T-helper 1 cell treated with Interleukin-12 subunit alpha and Interleukin-12 subunit beta and Interleukin-4 antibody, amounts not matched to agents 30 μg/mL and 1 μg/mL, for 36 hours (primary cell): ENCODE results near the gene GPR107.

Source experiments
- H3K27ac Mint-ChIP-seq: one replicate; pipeline ENCODE4 v1.8.0; 2021; ENCODE audit warnings: mild to moderate bottlenecking, mixed read lengths
- H3K27me3 Mint-ChIP-seq: one replicate; pipeline ENCODE4 v1.8.0; 2021; ENCODE audit warnings: low read depth, mixed read lengths
- H3K36me3 Mint-ChIP-seq: one replicate; pipeline ENCODE4 v1.8.0; 2021; ENCODE audit warnings: low read depth, mixed read lengths
- H3K4me1 Mint-ChIP-seq: one replicate; pipeline ENCODE4 v1.8.0; 2021; ENCODE audit warnings: low read depth, mixed read lengths
- H3K4me3 Mint-ChIP-seq: one replicate; pipeline ENCODE4 v1.8.0; 2021; ENCODE audit warnings: mild to moderate bottlenecking, moderate library complexity, mixed read lengths
- H3K9me3 Mint-ChIP-seq: one replicate; pipeline ENCODE4 v1.8.0; 2021; ENCODE audit warnings: mixed read lengths

GPR107 gene

DNA sequence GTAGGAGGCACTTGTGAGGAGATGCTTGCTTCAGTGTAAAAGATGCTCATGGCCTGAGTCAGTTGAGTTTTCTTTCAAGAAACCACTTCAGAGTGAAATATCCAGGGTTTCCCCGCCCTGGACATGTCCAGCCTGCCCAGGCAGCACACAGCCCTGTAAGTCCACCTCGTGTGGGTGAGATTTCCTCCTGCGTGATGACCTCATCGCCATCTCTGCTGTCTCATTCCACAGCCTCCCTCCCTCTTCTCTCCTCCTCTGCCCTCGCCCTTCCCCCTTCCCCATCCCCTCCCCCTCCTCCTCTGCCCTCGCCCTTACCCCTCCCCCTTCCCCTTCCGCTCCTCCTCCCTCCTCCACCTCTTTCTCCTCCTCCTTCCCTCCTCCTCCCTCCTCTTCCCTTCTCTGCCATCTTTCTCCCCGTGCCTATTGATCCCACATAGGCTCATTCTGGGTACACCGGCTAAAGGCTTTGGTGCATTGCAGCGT is 84.5 kb downstream of the GPR107 start:
- Mint-ChIP-seq H3K4me3 (no peak overlapping the region), H3K27me3 (no peaks in the 10 kb centered on the region), H3K36me3 (peaks cover 30% of the 10 kb centered on the region), H3K4me1 (peaks cover 22% of the 10 kb centered on the region), H3K27ac (no peak overlapping the region), H3K9me3 (no peaks in the 10 kb centered on the region)

GRCh38 chr9:130138791-130139190 is 85.1 kb downstream of the GPR107 start:
- peaks cover 25% of the 10 kb centered on the region for H3K4me1 Mint-ChIP-seq
- H3K27me3 Mint-ChIP-seq: peaks cover 4% of the 10 kb centered on the region
- H3K27ac Mint-ChIP-seq: peak overlapping the region; percentile 36
- no peak overlapping the region for H3K4me3 Mint-ChIP-seq
- peaks cover 25% of the 10 kb centered on the region for H3K36me3 Mint-ChIP-seq
- H3K9me3 Mint-ChIP-seq: no peaks in the 10 kb centered on the region

DNA sequence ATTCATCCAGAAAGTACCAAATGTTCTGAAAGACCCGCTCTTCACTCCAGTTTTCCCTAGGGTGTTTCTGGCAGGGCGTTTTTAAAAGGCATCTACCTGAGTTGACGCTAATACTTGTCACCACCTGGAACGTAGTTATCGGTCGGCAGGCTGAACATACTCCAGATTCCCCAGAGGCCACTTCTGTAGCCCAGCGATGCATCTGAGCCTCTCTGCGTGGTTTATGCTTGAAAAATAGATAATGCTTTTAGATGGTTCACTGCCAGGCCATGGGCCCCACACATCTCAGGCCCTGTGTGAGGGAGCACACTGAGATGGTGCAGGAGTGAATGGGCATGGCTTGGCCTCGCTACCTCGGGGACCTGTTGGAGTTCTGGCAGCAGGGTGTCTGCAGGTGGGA is 85.5 kb downstream of the GPR107 start:
- Mint-ChIP-seq H3K4me3 (no peak overlapping the region), H3K9me3 (no peaks in the 10 kb centered on the region), H3K27ac (no peak overlapping the region), H3K27me3 (peaks cover 9% of the 10 kb centered on the region), H3K4me1 (peaks cover 28% of the 10 kb centered on the region), H3K36me3 (peaks cover 23% of the 10 kb centered on the region)

DNA sequence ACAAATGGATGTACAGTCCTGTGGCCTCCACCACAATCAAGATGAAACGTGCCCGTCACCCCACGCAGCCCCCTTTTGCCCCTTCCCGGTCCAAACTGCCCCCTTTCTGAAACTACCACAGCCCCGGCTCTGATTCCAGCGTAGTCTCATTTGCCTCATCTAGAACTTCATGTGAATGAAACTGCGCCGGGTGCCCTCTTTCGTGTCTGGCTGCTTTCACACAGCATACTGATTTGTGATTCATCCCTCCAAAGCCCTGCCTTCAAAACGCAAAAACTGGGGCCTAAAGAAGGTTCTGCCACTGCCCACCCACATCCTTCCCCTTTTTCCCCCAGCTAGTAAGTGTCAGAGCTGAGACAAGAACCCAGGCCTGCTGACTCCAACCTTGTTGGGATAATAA is 87.0 kb downstream of the GPR107 start:
- H3K4me3 Mint-ChIP-seq: no peak overlapping the region
- peaks cover 28% of the 10 kb centered on the region for H3K4me1 Mint-ChIP-seq
- peaks cover 13% of the 10 kb centered on the region for H3K36me3 Mint-ChIP-seq
- no peaks in the 10 kb centered on the region for H3K9me3 Mint-ChIP-seq
- peaks cover 19% of the 10 kb centered on the region for H3K27me3 Mint-ChIP-seq
- no peak overlapping the region for H3K27ac Mint-ChIP-seq

- Mint-ChIP-seq H3K27me3 (peaks cover 25% of the 10 kb centered on the region), H3K4me3 (no peak overlapping the region), H3K36me3 (peaks cover 4% of the 10 kb centered on the region), H3K27ac (no peak overlapping the region), H3K4me1 (peaks cover 23% of the 10 kb centered on the region), H3K9me3 (no peaks in the 10 kb centered on the region)
Measured at GRCh38 chr9:130142056-130142455, 88.3 kb downstream of the GPR107 start.

- Mint-ChIP-seq H3K4me3 (no peak overlapping the region), H3K4me1 (peaks cover 22% of the 10 kb centered on the region), H3K36me3 (peaks cover 2% of the 10 kb centered on the region), H3K27ac (no peak overlapping the region), H3K9me3 (no peaks in the 10 kb centered on the region), H3K27me3 (peaks cover 25% of the 10 kb centered on the region)
Measured at GRCh38 chr9:130142641-130143040, 88.9 kb downstream of the GPR107 start.

- H3K36me3 Mint-ChIP-seq: no peaks in the 10 kb centered on the region
- H3K9me3 Mint-ChIP-seq: no peaks in the 10 kb centered on the region
- H3K4me3 Mint-ChIP-seq: no peak overlapping the region
- peaks cover 16% of the 10 kb centered on the region for H3K4me1 Mint-ChIP-seq
- H3K27ac Mint-ChIP-seq: no peak overlapping the region
- H3K27me3 Mint-ChIP-seq: peaks cover 25% of the 10 kb centered on the region
Measured at GRCh38 chr9:130143279-130143893, 89.7 kb downstream of the GPR107 start.

DNA sequence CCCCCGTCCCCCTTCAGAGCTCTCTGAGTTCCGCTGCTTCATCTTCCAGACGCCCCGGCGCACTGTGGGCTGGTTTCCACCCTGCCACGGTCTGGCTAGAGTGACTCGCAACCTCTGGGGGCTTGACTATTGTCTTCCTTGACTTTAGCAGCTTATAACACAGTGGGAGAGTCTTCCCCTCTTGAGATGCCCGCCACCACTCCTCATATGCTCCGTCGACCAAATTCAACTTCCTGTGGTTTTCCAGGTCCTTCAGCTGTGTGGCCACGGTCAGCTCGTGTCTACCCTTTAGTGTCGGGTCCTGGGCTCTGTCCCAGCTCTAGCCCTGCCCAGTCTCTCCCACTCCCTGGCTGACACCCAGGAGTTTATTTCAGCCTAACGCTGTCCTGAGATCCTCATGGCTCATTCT is 90.3 kb downstream of the GPR107 start:
- H3K27ac Mint-ChIP-seq: no peak overlapping the region
- H3K27me3 Mint-ChIP-seq: peaks cover 25% of the 10 kb centered on the region
- no peaks in the 10 kb centered on the region for H3K36me3 Mint-ChIP-seq
- H3K4me1 Mint-ChIP-seq: peaks cover 10% of the 10 kb centered on the region
- H3K9me3 Mint-ChIP-seq: no peaks in the 10 kb centered on the region
- no peak overlapping the region for H3K4me3 Mint-ChIP-seq

DNA sequence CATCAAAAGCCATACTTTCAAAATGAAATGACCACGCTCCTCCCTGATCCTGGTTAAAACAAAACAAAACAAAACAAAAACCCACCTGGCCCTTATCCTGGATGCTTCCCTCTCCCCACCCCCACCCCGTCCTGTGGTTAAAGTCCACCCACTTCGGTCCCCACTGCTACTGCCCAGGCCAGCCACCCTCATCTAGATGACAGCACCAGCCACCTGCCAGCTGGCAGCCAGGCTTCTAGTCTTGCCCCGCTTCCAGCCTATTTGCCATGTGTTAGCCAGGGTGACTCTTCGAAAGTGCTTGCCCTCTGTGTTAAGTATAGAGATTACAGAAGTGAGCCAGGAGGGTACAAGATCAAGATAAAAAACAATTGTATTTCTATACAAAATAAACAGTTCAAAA is 91.0 kb downstream of the GPR107 start:
- peaks cover 25% of the 10 kb centered on the region for H3K27me3 Mint-ChIP-seq
- H3K4me3 Mint-ChIP-seq: no peak overlapping the region
- peaks cover 6% of the 10 kb centered on the region for H3K4me1 Mint-ChIP-seq
- no peak overlapping the region for H3K27ac Mint-ChIP-seq
- no peaks in the 10 kb centered on the region for H3K36me3 Mint-ChIP-seq
- H3K9me3 Mint-ChIP-seq: no peaks in the 10 kb centered on the region

GRCh38 chr9:130145658-130146057 is 92.0 kb downstream of the GPR107 start:
- no peak overlapping the region for H3K27ac Mint-ChIP-seq
- H3K36me3 Mint-ChIP-seq: no peaks in the 10 kb centered on the region
- H3K4me3 Mint-ChIP-seq: no peak overlapping the region
- H3K4me1 Mint-ChIP-seq: peaks cover 6% of the 10 kb centered on the region
- peaks cover 25% of the 10 kb centered on the region for H3K27me3 Mint-ChIP-seq
- H3K9me3 Mint-ChIP-seq: no peaks in the 10 kb centered on the region

GRCh38 chr9:130147198-130147597 is 93.5 kb downstream of the GPR107 start:
- H3K4me3 Mint-ChIP-seq: no peak overlapping the region
- no peak overlapping the region for H3K27ac Mint-ChIP-seq
- H3K27me3 Mint-ChIP-seq: peaks cover 25% of the 10 kb centered on the region
- H3K4me1 Mint-ChIP-seq: peaks cover 6% of the 10 kb centered on the region
- no peaks in the 10 kb centered on the region for H3K9me3 Mint-ChIP-seq
- H3K36me3 Mint-ChIP-seq: no peaks in the 10 kb centered on the region

GRCh38 chr9:130147910-130148309 is 94.2 kb downstream of the GPR107 start:
- no peak overlapping the region for H3K4me3 Mint-ChIP-seq
- no peak overlapping the region for H3K27ac Mint-ChIP-seq
- H3K27me3 Mint-ChIP-seq: peaks cover 25% of the 10 kb centered on the region
- H3K9me3 Mint-ChIP-seq: no peaks in the 10 kb centered on the region
- peaks cover 6% of the 10 kb centered on the region for H3K4me1 Mint-ChIP-seq
- no peaks in the 10 kb centered on the region for H3K36me3 Mint-ChIP-seq

GRCh38 chr9:130149031-130149430 is 95.3 kb downstream of the GPR107 start:
- Mint-ChIP-seq H3K27me3 (peaks cover 19% of the 10 kb centered on the region), H3K9me3 (no peaks in the 10 kb centered on the region), H3K36me3 (no peaks in the 10 kb centered on the region), H3K4me1 (peaks cover under 1% of the 10 kb centered on the region), H3K4me3 (no peak overlapping the region), H3K27ac (no peak overlapping the region)

- no peaks in the 10 kb centered on the region for H3K36me3 Mint-ChIP-seq
- H3K4me3 Mint-ChIP-seq: no peak overlapping the region
- H3K9me3 Mint-ChIP-seq: no peaks in the 10 kb centered on the region
- no peak overlapping the region for H3K27ac Mint-ChIP-seq
- peaks cover 12% of the 10 kb centered on the region for H3K27me3 Mint-ChIP-seq
- no peaks in the 10 kb centered on the region for H3K4me1 Mint-ChIP-seq
Measured at GRCh38 chr9:130149654-130150286, 96.1 kb downstream of the GPR107 start.

- Mint-ChIP-seq H3K27me3 (peaks cover 6% of the 10 kb centered on the region), H3K9me3 (no peaks in the 10 kb centered on the region), H3K27ac (no peak overlapping the region), H3K36me3 (no peaks in the 10 kb centered on the region), H3K4me3 (no peak overlapping the region), H3K4me1 (no peaks in the 10 kb centered on the region)
Measured at GRCh38 chr9:130150779-130151382, 97.2 kb downstream of the GPR107 start.
